Measurements from ENCODE around the gene JADE2.

- no peak for TF ChIP-seq CTCF (conservative IDR thresholded peaks at IDR 0.05; ENCODE audit: low read depth, low read length)
- TF ChIP-seq EZH2 (IDR thresholded peaks at IDR 0.05; ENCODE audit: borderline replicate concordance, low read depth, low read length, poor library complexity, severe bottlenecking) = no peak
These were observed 9.7 kb upstream of the JADE2 start for GRCh38 chr5:134515801-134516200.

Data from A673 (cell line).